Measurements from ENCODE around the gene EYA2.

The EYA2 gene

DNA sequence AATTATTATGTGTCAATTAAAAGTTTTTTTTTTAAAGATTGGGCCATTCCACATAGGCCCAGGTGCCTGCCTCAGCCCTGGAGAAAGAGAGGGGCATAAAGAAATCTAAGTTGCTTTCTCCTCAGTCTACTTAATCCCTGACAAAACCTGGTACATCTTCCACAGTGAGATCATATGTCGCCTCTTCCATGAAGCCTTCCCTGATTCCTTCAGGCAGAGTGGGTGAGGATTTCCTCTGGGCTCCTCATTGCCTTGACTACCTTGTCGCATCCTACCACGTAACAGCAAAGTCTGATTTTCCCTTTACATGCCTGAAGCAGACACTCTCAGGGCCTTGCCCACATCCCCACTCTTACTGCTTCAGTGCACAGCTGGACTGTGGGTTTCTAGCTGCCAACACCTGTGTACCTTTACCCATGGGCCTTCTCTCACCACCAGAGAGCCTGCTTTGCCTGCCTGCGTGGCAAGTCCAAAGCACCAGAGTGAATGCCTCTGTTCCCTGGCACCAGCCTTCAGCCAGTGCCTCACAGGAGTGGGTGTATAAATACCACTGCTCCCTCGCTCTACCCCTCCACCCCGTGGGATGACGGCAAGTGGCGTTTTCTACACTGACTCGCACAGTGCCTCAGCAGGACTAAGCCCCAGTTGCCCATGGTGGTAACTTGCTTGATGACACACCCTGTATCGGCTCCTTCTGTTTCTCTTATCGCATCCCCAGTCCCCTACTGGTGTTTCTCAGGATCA lies 68.0 kb downstream of the EYA2 start:
- FAIRE-seq (no peak), DNase-seq (ENCODE audit: insufficient read length) (no peak)
- no peak for TF ChIP-seq POLR2A (IDR thresholded peaks at IDR 0.05; ENCODE audit: low read depth, low read length)
- TF ChIP-seq TAF1 (IDR thresholded peaks at IDR 0.05; ENCODE audit: borderline replicate concordance, low read depth, low read length) = no peak
- no peak for TF ChIP-seq POLR2AphosphoS5 (IDR thresholded peaks at IDR 0.05; ENCODE audit: low read depth, low read length)

DNA sequence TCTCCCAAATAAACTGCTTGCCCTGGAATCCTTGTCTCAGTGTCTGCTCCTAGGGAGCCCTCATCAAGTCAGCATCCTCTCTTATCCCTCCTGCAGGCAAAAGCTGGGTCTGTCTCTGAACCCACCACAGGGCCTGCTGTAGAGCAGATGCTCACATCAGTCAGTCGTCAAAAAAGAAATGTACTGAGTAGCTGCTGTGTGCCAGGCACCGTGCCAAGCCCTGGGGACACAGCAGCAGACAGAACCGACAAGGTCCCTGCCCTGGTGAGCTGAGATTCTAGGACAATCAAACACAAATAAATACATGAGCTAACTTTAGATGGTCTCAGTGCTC lies 68.5 kb downstream of the EYA2 start:
- DNase-seq (ENCODE audit: insufficient read length) (no peak), FAIRE-seq (no peak)
- TF ChIP-seq POLR2A (IDR thresholded peaks at IDR 0.05; ENCODE audit: low read depth, low read length) = no peak
- TF ChIP-seq POLR2AphosphoS5 (IDR thresholded peaks at IDR 0.05; ENCODE audit: low read depth, low read length) = no peak

DNA sequence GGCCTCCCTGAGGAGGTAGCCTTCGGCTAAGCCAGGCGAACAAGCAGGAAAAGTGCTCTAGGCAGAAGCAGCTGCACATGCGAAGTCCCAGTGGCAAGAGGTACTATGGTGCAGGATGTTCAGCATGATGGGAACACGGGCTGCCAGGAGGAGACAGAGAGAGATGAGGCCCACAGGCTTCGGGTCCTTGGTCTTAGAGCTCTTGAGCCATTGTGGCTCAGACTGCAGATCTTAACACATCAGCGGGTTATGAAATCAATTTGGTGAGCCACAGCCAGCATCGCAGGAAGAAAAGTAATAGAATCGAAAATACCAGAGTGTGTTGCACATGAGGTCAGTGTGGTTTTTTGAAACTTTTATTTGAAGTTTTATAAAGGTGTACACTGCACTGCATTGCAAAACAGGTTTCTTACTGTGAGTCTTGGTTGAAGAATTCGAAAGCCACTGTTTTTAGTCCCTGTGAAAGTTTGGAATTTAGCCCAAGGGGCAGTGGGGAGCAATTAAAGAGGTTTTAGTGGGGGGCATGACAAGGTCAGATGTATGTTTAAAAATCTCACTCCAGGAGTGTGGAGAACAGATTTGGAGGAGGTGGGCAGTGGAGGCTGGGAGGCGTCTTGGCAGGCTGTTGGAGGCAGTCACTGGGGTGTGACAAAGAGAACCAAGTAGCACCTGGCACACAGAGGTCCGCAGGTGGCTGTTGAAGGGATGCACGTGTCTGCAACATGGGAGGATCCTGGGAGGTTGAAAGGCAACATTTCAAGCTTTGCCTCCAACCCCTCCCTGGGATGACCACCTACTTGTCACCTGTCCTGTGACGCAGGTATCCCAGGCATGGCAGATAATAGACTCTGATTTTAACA lies 69.3 kb downstream of the EYA2 start:
- no peak for TF ChIP-seq POLR2AphosphoS5 (IDR thresholded peaks at IDR 0.05; ENCODE audit: low read depth, low read length)
- no peak for TF ChIP-seq TAF1 (IDR thresholded peaks at IDR 0.05; ENCODE audit: borderline replicate concordance, low read depth, low read length)
- TF ChIP-seq POLR2A (IDR thresholded peaks at IDR 0.05; ENCODE audit: low read depth, low read length) = no peak
- DNase-seq (ENCODE audit: insufficient read length) = no peak
- no peak for FAIRE-seq

DNA sequence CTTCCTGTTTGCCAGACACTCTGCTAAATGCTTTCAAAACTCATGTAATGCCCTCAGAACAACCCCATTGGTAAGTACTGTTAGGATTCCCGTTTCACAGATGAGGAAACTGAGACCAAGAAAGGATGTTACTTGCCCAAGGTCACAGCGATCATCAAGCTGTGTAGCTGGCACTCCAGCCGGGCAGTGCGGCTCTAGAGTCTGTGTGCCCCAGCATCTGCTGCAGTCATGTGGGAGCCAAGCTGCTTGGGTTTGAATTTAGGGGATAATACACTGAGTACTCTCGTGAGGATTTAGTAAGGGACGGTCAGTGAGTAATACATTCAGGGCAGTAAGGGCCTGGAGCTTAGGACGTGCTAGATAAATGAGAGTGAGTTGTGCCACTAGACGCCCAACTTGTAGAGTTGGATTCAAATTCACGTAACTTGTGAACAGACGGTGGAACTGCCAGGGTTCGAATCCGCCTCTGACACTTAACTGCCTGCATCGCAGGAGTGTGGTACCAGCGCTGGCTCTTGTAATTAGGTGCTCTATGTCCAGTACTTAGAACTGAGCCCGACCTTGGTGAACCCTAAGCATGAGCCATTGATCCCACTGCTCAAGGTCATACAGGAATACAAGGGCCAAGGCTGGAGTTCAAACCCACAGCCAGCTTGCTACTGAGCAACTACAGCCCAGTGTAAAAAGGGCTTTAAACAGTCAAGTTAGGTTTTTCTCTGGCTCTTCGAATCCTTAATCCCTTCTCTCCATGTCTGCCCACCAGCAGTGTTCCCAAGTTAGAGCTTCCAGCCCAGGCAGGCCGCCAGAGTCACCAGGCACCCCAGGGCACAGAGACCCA lies 70.2 kb downstream of the EYA2 start:
- DNase-seq (ENCODE audit: insufficient read length) (no peak), FAIRE-seq (no peak)
- no peak for TF ChIP-seq TAF1 (IDR thresholded peaks at IDR 0.05; ENCODE audit: borderline replicate concordance, low read depth, low read length)

DNA sequence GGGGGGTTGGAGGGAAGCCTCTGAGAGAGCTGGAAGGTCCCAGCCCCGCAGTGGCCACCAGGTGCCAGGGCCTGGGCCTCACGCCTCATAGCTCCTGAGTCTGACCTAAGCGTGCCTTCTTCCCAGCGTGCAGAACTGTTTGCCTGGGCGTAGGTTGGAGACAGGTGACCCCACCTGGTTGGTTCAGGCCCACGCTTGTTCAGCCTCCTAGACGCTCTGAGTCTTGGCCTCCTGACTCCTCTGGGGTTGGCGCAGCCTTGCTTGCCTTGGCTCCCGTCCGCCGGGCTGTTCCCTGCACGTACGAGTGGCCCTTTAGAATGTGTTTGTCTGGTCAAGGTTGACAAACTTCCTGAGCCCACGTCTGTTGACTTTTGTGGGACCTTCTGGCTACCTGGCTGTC lies 70.8 kb downstream of the EYA2 start:
- no peak for TF ChIP-seq TAF1 (IDR thresholded peaks at IDR 0.05; ENCODE audit: borderline replicate concordance, low read depth, low read length)
- no peak for TF ChIP-seq POLR2AphosphoS5 (IDR thresholded peaks at IDR 0.05; ENCODE audit: low read depth, low read length)
- TF ChIP-seq POLR2A (IDR thresholded peaks at IDR 0.05; ENCODE audit: low read depth, low read length) = no peak
- DNase-seq (ENCODE audit: insufficient read length) (no peak), FAIRE-seq (no peak)

DNA sequence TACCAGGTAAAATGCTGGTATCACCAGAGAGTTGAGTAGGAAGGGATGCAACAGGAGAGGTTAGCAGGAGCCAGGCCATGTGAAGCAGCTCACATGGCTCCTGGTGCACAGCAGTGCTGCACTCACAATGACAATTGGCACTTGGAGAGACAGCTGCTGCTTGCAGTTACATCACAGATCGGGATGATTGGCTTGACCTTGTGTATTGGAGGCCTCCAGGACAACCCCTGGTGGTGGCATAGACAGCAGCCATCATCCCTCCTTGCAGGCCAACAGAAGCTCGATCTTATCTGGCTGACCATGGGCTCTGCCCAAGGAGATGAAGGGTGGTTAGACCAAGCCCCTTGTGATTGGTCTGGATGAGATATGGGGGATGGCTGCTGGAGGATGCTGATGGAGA lies 73.0 kb downstream of the EYA2 start:
- FAIRE-seq (no peak), DNase-seq (ENCODE audit: insufficient read length) (no peak)
- TF ChIP-seq POLR2A (IDR thresholded peaks at IDR 0.05; ENCODE audit: low read depth, low read length) (no peak), POLR2AphosphoS5 (IDR thresholded peaks at IDR 0.05; ENCODE audit: low read depth, low read length) (no peak), TAF1 (IDR thresholded peaks at IDR 0.05; ENCODE audit: borderline replicate concordance, low read depth, low read length) (no peak)

DNA sequence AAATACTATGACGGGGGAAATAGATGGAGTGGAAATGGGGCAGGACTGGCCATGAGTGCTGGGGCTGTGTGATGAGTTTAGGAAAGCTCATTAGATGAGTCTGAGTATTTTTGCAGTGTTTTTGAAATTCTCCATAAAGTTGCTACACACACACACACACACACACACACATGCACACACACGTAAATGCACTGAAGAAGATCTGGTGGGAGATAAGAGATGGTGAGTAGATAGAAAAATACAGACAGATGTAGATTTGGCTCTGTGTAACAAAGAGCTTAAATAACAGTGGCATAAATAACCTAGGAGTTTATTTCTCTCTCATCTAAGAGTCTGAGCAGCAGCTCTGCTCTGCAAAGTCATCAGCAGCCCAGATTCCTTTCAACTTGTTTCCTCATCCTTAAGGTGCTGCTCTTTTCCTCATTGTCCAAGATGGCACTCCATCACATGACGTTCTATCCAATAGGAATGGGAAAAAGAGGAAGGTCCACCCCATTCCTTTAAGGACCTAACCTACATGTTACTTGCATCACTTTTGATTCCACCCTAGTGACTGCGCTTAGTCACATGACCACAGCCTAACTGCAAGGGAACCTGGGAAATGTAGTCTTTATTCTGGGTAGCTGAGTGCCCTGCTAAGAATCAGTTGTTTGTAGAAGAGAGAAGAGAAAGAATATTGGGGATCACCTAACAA lies 76.4 kb downstream of the EYA2 start:
- TF ChIP-seq POLR2AphosphoS5 (IDR thresholded peaks at IDR 0.05; ENCODE audit: low read depth, low read length) (no peak), TAF1 (IDR thresholded peaks at IDR 0.05; ENCODE audit: borderline replicate concordance, low read depth, low read length) (no peak), POLR2A (IDR thresholded peaks at IDR 0.05; ENCODE audit: low read depth, low read length) (no peak)
- no peak for DNase-seq (ENCODE audit: insufficient read length)
- FAIRE-seq = no peak

DNA sequence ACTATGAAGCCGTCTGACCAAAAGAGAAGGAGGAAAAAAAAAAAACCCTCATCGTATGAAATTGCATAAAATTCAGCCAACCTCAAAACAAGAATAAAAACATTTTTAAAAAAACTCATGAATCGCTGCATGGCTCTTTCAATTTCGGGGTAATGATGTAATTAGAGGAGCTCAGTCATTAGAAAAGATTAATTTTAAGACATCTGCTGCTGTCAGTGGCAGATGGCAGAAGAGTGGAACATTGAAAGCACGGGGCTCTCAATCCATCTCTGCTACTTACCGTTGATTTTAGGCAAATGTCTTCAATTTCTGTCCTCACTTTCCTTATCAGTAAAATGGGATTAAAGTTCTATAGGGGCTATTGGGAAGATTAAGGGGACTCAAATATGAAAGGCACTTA lies 79.1 kb downstream of the EYA2 start:
- DNase-seq (ENCODE audit: insufficient read length) = no peak
- no peak for FAIRE-seq
- TF ChIP-seq TAF1 (IDR thresholded peaks at IDR 0.05; ENCODE audit: borderline replicate concordance, low read depth, low read length) (no peak), POLR2AphosphoS5 (IDR thresholded peaks at IDR 0.05; ENCODE audit: low read depth, low read length) (no peak), POLR2A (IDR thresholded peaks at IDR 0.05; ENCODE audit: low read depth, low read length) (no peak)

DNA sequence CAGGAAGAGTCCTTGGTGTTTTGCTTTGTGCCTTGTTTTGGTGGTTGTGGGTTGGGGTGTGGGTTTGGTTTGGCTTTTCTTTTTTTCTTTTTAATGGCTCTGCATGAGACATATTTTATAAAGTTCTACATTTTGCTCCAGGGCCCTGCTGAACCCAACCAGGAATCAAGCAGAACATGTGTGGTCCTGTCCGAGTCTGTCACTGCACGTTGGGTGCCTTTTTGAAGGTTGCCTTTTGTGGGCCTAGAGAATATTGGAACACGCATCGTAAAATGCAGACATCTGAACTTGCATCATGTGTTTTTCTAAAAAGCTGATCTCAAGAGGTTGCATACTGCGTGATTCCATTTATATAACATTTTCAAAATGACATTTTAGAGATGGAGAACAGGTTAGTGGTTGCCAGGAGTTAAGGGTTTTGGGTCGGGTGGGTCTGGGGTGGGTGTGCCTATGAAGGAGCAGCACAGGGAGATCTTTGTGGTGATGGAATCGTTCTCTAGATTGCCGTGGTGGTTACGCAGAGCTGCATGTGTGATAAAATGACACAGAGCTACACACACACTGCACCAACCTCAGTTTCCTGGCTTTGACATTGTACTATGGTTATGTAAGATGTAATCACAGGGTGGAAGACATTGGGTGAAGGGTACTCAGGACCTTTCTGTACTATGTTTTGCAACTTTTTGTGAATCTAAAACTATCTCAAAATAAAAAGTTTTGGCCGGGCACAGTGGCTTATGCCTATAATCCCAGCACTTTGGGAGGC lies 80.2 kb downstream of the EYA2 start:
- DNase-seq (ENCODE audit: insufficient read length) (no peak), FAIRE-seq (no peak)
- TF ChIP-seq POLR2A (IDR thresholded peaks at IDR 0.05; ENCODE audit: low read depth, low read length) (no peak), TAF1 (IDR thresholded peaks at IDR 0.05; ENCODE audit: borderline replicate concordance, low read depth, low read length) (no peak), POLR2AphosphoS5 (IDR thresholded peaks at IDR 0.05; ENCODE audit: low read depth, low read length) (no peak)

DNA sequence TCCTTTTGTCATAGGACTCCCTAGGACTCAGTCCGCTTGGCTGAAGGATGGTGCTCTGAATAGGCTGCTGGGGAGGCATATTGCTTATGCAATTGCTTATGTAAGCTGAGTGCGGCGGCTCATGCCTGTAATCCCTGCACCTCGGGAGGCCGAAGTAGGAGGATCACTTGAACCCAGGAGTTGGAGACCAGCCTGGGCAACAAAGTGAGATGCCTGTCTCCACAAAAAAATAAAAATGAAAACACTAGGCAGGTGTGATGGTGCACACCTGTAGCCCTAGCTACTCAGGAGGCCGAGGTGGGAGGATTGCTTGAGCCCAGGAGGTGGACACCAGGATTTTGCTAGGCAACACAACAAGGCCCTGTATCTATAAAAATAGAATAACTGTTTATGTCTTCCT lies 81.3 kb downstream of the EYA2 start:
- FAIRE-seq = no peak
- DNase-seq (ENCODE audit: insufficient read length) = no peak
- TF ChIP-seq POLR2A (IDR thresholded peaks at IDR 0.05; ENCODE audit: low read depth, low read length) (no peak), POLR2AphosphoS5 (IDR thresholded peaks at IDR 0.05; ENCODE audit: low read depth, low read length) (no peak), TAF1 (IDR thresholded peaks at IDR 0.05; ENCODE audit: borderline replicate concordance, low read depth, low read length) (no peak)
